MM.1S (cell line): ENCODE results near the gene MAN2A2.

Experiments used
- DNase-seq: peaks from one replicate; pipeline ENCODE4 v3.0.0-alpha.2; 2015
- H2AFZ ChIP-seq: fragments of 300-600 bp; sonication (generic); 2 replicates; pipeline ENCODE4 v1.6.0; 2016; ENCODE audit warnings: antibody characterized with exemption, low read length
- H3F3A ChIP-seq: fragments of 300-600 bp; sonication (generic); 2 replicates; pipeline ENCODE4 v1.6.1; 2016; ENCODE audit warnings: mild to moderate bottlenecking, antibody characterized with exemption, low read length, moderate library complexity, mixed read lengths; ENCODE audit not compliant: insufficient read depth
- H3K27ac ChIP-seq: fragments of 300-600 bp; sonication (generic); 2 replicates; pipeline ENCODE4 v1.5.1; 2016; ENCODE audit warnings: mild to moderate bottlenecking, low read length
- H3K27me3 ChIP-seq: fragments of 300-600 bp; sonication (generic); replicated peaks from 2 replicates; pipeline ENCODE4 v1.6.0; 2016; ENCODE audit warnings: low read length; ENCODE audit not compliant: insufficient read depth
- H3K36me3 ChIP-seq: fragments of 300-600 bp; sonication (generic); replicated peaks from 2 replicates; pipeline ENCODE4 v1.6.1; 2016; ENCODE audit warnings: mild to moderate bottlenecking, low read length, mixed read lengths; ENCODE audit not compliant: insufficient read depth
- H3K4me1 ChIP-seq: fragments of 300-600 bp; sonication (generic); 2 replicates; pipeline ENCODE4 v1.6.1; 2016; ENCODE audit warnings: low read length, mixed read lengths
- H3K4me2 ChIP-seq: fragments of 300-600 bp; sonication (generic); 2 replicates; pipeline ENCODE4 v1.6.0; 2016; ENCODE audit warnings: low read depth, low read length
- H3K4me3 ChIP-seq: fragments of 300-600 bp; sonication (generic); 2 replicates; pipeline ENCODE4 v1.5.1; 2016; ENCODE audit warnings: low read length, mixed read lengths
- H3K79me2 ChIP-seq: fragments of 300-600 bp; sonication (generic); 2 replicates; pipeline ENCODE4 v1.6.1; 2016; ENCODE audit warnings: mixed run types, low read length, mixed read lengths
- H3K9ac ChIP-seq: fragments of 300-600 bp; sonication (generic); 2 replicates; pipeline ENCODE4 v1.6.1; 2016; ENCODE audit warnings: low read length, mixed read lengths
- H3K9me2 ChIP-seq: fragments of 300-600 bp; sonication (generic); replicated peaks from 2 replicates; pipeline ENCODE4 v1.6.1; 2016; ENCODE audit warnings: mild to moderate bottlenecking, low read length, mixed read lengths; ENCODE audit not compliant: insufficient read depth
- H3K9me3 ChIP-seq: fragments of 300-600 bp; sonication (generic); replicated peaks from 2 replicates; pipeline ENCODE4 v1.6.1; 2016; ENCODE audit warnings: mild to moderate bottlenecking, low read length, mixed read lengths; ENCODE audit not compliant: insufficient read depth
- H4K20me1 ChIP-seq: fragments of 300-600 bp; sonication (generic); 2 replicates; pipeline ENCODE4 v1.6.1; 2016; ENCODE audit warnings: mild to moderate bottlenecking, low read length, moderate library complexity, mixed read lengths; ENCODE audit not compliant: insufficient read depth
- CTCF ChIP-seq: fragments of 300-600 bp; sonication (generic); IDR thresholded peaks from 2 replicates; pipeline ENCODE4 v1.5.1; 2016; ENCODE audit warnings: antibody characterized with exemption, low read length, mixed read lengths
- EZH2 ChIP-seq: fragments of 300-600 bp; sonication (generic); optimal IDR thresholded peaks from 2 replicates; pipeline ENCODE3; 2017; ENCODE audit warnings: low read depth, mild to moderate bottlenecking, antibody characterized with exemption, low read length, mixed read lengths
- EZH2phosphoT487 ChIP-seq: fragments of 300-600 bp; sonication (generic); IDR thresholded peaks from 2 replicates; pipeline ENCODE4 v1.6.1; 2018; ENCODE audit warnings: antibody characterized with exemption, low read length

Gene MAN2A2

GRCh38 chr15:90883976-90884718 is 19.0 kb upstream of the MAN2A2 start, which contains the start of gene FES:
Gene FES, plus strand, starts transcription at chr15:90884504. Its CDS starts 542 bp downstream, at chr15:90885046.
- no peak for DNase-seq
- Histone ChIP-seq H2AFZ (no peak within 1 kb of the TSS), H4K20me1 (no peaks in the 10 kb centered on the region), H3F3A (no peaks in the 10 kb centered on the region; the same call in 1 of the 2 replicates), H3K4me2 (no peak within 1 kb of the TSS), H3K36me3 (no peaks in the 10 kb centered on the region), H3K9me3 (no peaks in the 10 kb centered on the region), H3K4me1 (no peaks in the 10 kb centered on the region), H3K79me2 (no peaks in the 10 kb centered on the region), H3K27ac (no peak within 1 kb of the TSS), H3K4me3 (no peak within 1 kb of the TSS), H3K9ac (no peak within 1 kb of the TSS), H3K9me2 (no peaks in the 10 kb centered on the region), H3K27me3 (peaks cover 7% of the 10 kb centered on the region; the same call in 1 of the 2 replicates)
- TF ChIP-seq EZH2phosphoT487 (no peak), CTCF (no peak), EZH2 (no peak)

- DNase-seq: no peak
- Histone ChIP-seq H4K20me1 (no peaks in the 10 kb centered on the region), H3K4me1 (no peaks in the 10 kb centered on the region), H3K36me3 (no peaks in the 10 kb centered on the region), H3K9ac (no peak overlapping the region), H3K9me3 (no peaks in the 10 kb centered on the region), H2AFZ (no peak overlapping the region), H3K4me2 (no peak overlapping the region), H3K27me3 (peaks cover 7% of the 10 kb centered on the region; the same call in 1 of the 2 replicates), H3K27ac (no peak overlapping the region), H3K9me2 (no peaks in the 10 kb centered on the region), H3F3A (no peaks in the 10 kb centered on the region; the same call in 1 of the 2 replicates), H3K79me2 (no peaks in the 10 kb centered on the region), H3K4me3 (no peak overlapping the region)
- TF ChIP-seq EZH2phosphoT487 (no peak), EZH2 (no peak), CTCF (no peak)
Measured at GRCh38 chr15:90884719-90885431, 18.2 kb upstream of the MAN2A2 start.

GRCh38 chr15:90885432-90886290 is 17.4 kb upstream of the MAN2A2 start:
- H4K20me1 ChIP-seq: no peaks in the 10 kb centered on the region
- no peaks in the 10 kb centered on the region; the same call in 1 of the 2 replicates for H3F3A ChIP-seq
- no peaks in the 10 kb centered on the region for H3K9me2 ChIP-seq
- H3K36me3 ChIP-seq: no peaks in the 10 kb centered on the region
- H3K27me3 ChIP-seq: peaks cover 9% of the 10 kb centered on the region; the same call in 1 of the 2 replicates
- H3K4me2 ChIP-seq: no peak overlapping the region
- no peaks in the 10 kb centered on the region for H3K79me2 ChIP-seq
- H3K9me3 ChIP-seq: no peaks in the 10 kb centered on the region
- no peak overlapping the region for H2AFZ ChIP-seq
- no peak overlapping the region for H3K27ac ChIP-seq
- H3K9ac ChIP-seq: no peak overlapping the region
- no peak overlapping the region for H3K4me3 ChIP-seq
- peak; percentile 96 for TF ChIP-seq CTCF
- no peak for TF ChIP-seq EZH2
- no peaks in the 10 kb centered on the region for H3K4me1 ChIP-seq
- peak; percentile 60 for DNase-seq
